HEK293 (cell line): ENCODE data around the gene ANGPTL2.

Experiments used
- CTCF ChIP-seq: fragments of 450-650 bp; formaldehyde crosslinking; IDR thresholded peaks from 2 replicates; pipeline ENCODE4 v1.5.1; 2016; ENCODE audit warnings: missing biosample characterization, missing genetic modification characterization
- ELK4 ChIP-seq: IDR thresholded peaks from 2 replicates; pipeline ENCODE4 v1.6.1; 2011; ENCODE audit warnings: mild to moderate bottlenecking, low read depth, low read length, borderline replicate concordance
- REST ChIP-seq: fragments of 450-650 bp; formaldehyde crosslinking; IDR thresholded peaks from 2 replicates; pipeline ENCODE4 v1.5.1; 2016; ENCODE audit warnings: missing biosample characterization, missing genetic modification characterization
- ZNF48 ChIP-seq: fragments of 450-650 bp; formaldehyde crosslinking; IDR thresholded peaks from 2 replicates; pipeline ENCODE4 v1.5.1; 2016; ENCODE audit warnings: missing biosample characterization, missing genetic modification characterization
- ZNF664 ChIP-seq: fragments of 450-650 bp; formaldehyde crosslinking; IDR thresholded peaks from 2 replicates; pipeline ENCODE4 v1.5.1; 2016; ENCODE audit warnings: missing biosample characterization, missing genetic modification characterization
- ZNF792 ChIP-seq: fragments of 450-650 bp; formaldehyde crosslinking; IDR thresholded peaks from 2 replicates; pipeline ENCODE4 v1.5.1; 2016; ENCODE audit warnings: missing biosample characterization, missing genetic modification characterization
- ZSCAN18 ChIP-seq: fragments of 450-650 bp; formaldehyde crosslinking; IDR thresholded peaks from 2 replicates; pipeline ENCODE4 v1.5.1; 2016; ENCODE audit warnings: missing biosample characterization, missing genetic modification characterization

- no peak for TF ChIP-seq CTCF
- no peak for TF ChIP-seq REST
- no peak for TF ChIP-seq ELK4
- TF ChIP-seq ZNF664 (tag by site-specific recombination): no peak
- no peak for TF ChIP-seq ZNF48
- TF ChIP-seq ZSCAN18 (tag by site-specific recombination): no peak
- TF ChIP-seq ZNF792 (tag by site-specific recombination): no peak
Observed at GRCh38 chr9:127162046-127162863, 39.8 kb upstream of the ANGPTL2 start.
